Measurements from ENCODE around the gene OPCML.

DNA sequence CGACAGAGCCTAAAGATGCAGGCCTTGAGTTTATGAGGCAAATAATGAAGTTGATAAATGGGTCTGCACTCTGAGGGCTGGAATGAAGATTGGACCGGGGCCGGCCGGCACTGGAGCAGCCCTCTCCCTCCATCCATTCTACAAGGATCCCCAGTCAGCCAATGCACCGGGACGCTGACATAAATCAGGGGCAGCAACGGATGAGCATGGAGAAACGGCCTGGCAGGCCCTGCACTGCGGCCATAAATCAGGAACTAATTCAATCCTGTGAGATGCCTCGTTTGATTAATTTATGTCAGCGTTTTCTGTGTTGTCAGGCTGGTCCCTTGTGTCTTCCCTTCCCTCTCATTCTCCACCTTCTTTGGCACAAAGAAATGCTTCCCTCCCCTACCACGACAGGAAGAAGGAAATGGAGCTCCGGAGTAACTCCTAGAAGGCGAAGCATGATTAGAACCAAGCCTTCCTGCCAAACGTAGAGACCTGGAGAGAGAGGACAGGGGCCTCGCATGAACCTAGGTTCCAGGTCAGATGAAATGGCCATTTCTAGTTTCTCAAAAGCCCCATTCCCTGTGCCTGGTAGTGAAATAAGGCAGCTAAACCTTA is 358.4 kb downstream of the OPCML start:
- TF ChIP-seq CTCF (IDR thresholded peaks at IDR 0.05; ENCODE audit: insufficient read depth, low read length, poor library complexity, severe bottlenecking) (no peak), EZH2phosphoT487 (conservative IDR thresholded peaks at IDR 0.05; ENCODE audit: low read length) (no peak)
